Measurements from ENCODE around the gene OSMR.

OSMR gene

GRCh38 chr5:38883842-38884241, 38.0 kb downstream of the OSMR start:
- Histone ChIP-seq H3K9me2 (replicated peaks; ENCODE audit: low read depth, low read length) (no peaks in the 10 kb centered on the region), H3K36me3 (ENCODE audit: insufficient read depth, low read length) (no peaks in the 10 kb centered on the region), H3K27me3 (ENCODE audit: insufficient read depth, low read length, poor library complexity, severe bottlenecking) (no peaks in the 10 kb centered on the region), H4K20me1 (ENCODE audit: insufficient read depth, low read length, poor library complexity, severe bottlenecking) (no peaks in the 10 kb centered on the region), H3K4me3 (ENCODE audit: low read length, poor library complexity, severe bottlenecking) (no peak overlapping the region), H3K9me3 (ENCODE audit: insufficient read depth, low read depth, low read length) (no peaks in the 10 kb centered on the region), H2AFZ (ENCODE audit: low read length) (no peak overlapping the region), H3F3A (ENCODE audit: low read depth) (no peaks in the 10 kb centered on the region), H3K4me1 (ENCODE audit: insufficient read depth, low read length, poor library complexity, severe bottlenecking) (no peaks in the 10 kb centered on the region), H3K79me2 (ENCODE audit: insufficient read depth, low read length) (no peaks in the 10 kb centered on the region), H3K9ac (ENCODE audit: low read depth, low read length, poor library complexity, severe bottlenecking) (no peak overlapping the region), H3K4me2 (ENCODE audit: low read depth, low read length, poor library complexity, severe bottlenecking) (no peak overlapping the region)
- TF ChIP-seq EZH2phosphoT487 (IDR thresholded peaks at IDR 0.05; ENCODE audit: borderline replicate concordance): no peak
- TF ChIP-seq, protein P1, sequence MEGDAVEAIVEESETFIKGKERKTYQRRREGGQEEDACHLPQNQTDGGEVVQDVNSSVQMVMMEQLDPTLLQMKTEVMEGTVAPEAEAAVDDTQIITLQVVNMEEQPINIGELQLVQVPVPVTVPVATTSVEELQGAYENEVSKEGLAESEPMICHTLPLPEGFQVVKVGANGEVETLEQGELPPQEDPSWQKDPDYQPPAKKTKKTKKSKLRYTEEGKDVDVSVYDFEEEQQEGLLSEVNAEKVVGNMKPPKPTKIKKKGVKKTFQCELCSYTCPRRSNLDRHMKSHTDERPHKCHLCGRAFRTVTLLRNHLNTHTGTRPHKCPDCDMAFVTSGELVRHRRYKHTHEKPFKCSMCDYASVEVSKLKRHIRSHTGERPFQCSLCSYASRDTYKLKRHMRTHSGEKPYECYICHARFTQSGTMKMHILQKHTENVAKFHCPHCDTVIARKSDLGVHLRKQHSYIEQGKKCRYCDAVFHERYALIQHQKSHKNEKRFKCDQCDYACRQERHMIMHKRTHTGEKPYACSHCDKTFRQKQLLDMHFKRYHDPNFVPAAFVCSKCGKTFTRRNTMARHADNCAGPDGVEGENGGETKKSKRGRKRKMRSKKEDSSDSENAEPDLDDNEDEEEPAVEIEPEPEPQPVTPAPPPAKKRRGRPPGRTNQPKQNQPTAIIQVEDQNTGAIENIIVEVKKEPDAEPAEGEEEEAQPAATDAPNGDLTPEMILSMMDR (conservative IDR thresholded peaks at IDR 0.05; ENCODE audit: low read length): no peak

GRCh38 chr5:38885208-38885607, 39.4 kb downstream of the OSMR start:
- no peak overlapping the region for H3K9ac ChIP-seq (ENCODE audit: low read depth, low read length, poor library complexity, severe bottlenecking)
- H3K4me3 ChIP-seq (ENCODE audit: low read length, poor library complexity, severe bottlenecking): no peak overlapping the region
- H2AFZ ChIP-seq (ENCODE audit: low read length): no peak overlapping the region
- H3K9me2 ChIP-seq (replicated peaks; ENCODE audit: low read depth, low read length): no peaks in the 10 kb centered on the region
- H3K79me2 ChIP-seq (ENCODE audit: insufficient read depth, low read length): no peaks in the 10 kb centered on the region
- H3K4me2 ChIP-seq (ENCODE audit: low read depth, low read length, poor library complexity, severe bottlenecking): no peak overlapping the region
- H3K36me3 ChIP-seq (ENCODE audit: insufficient read depth, low read length): no peaks in the 10 kb centered on the region
- no peaks in the 10 kb centered on the region for H3K27me3 ChIP-seq (ENCODE audit: insufficient read depth, low read length, poor library complexity, severe bottlenecking)
- H4K20me1 ChIP-seq (ENCODE audit: insufficient read depth, low read length, poor library complexity, severe bottlenecking): no peaks in the 10 kb centered on the region
- H3K4me1 ChIP-seq (ENCODE audit: insufficient read depth, low read length, poor library complexity, severe bottlenecking): no peaks in the 10 kb centered on the region
- TF ChIP-seq EZH2phosphoT487 (IDR thresholded peaks at IDR 0.05; ENCODE audit: borderline replicate concordance): no peak
- H3F3A ChIP-seq (ENCODE audit: low read depth): no peaks in the 10 kb centered on the region
- no peaks in the 10 kb centered on the region for H3K9me3 ChIP-seq (ENCODE audit: insufficient read depth, low read depth, low read length)

- no peak overlapping the region for H3K4me3 ChIP-seq (ENCODE audit: low read length, poor library complexity, severe bottlenecking)
- no peaks in the 10 kb centered on the region for H3K27me3 ChIP-seq (ENCODE audit: insufficient read depth, low read length, poor library complexity, severe bottlenecking)
- no peaks in the 10 kb centered on the region for H4K20me1 ChIP-seq (ENCODE audit: insufficient read depth, low read length, poor library complexity, severe bottlenecking)
- H3K9me2 ChIP-seq (replicated peaks; ENCODE audit: low read depth, low read length): no peaks in the 10 kb centered on the region
- H3K4me2 ChIP-seq (ENCODE audit: low read depth, low read length, poor library complexity, severe bottlenecking): no peak overlapping the region
- no peaks in the 10 kb centered on the region for H3F3A ChIP-seq (ENCODE audit: low read depth)
- H2AFZ ChIP-seq (ENCODE audit: low read length): no peak overlapping the region
- no peaks in the 10 kb centered on the region for H3K79me2 ChIP-seq (ENCODE audit: insufficient read depth, low read length)
- H3K9me3 ChIP-seq (ENCODE audit: insufficient read depth, low read depth, low read length): no peaks in the 10 kb centered on the region
- H3K9ac ChIP-seq (ENCODE audit: low read depth, low read length, poor library complexity, severe bottlenecking): no peak overlapping the region
- no peaks in the 10 kb centered on the region for H3K36me3 ChIP-seq (ENCODE audit: insufficient read depth, low read length)
- H3K4me1 ChIP-seq (ENCODE audit: insufficient read depth, low read length, poor library complexity, severe bottlenecking): no peaks in the 10 kb centered on the region
- no peak for TF ChIP-seq EZH2phosphoT487 (IDR thresholded peaks at IDR 0.05; ENCODE audit: borderline replicate concordance)
- TF ChIP-seq, protein P1 (conservative IDR thresholded peaks at IDR 0.05; ENCODE audit: low read length): no peak
Observed at GRCh38 chr5:38888041-38888440, 42.2 kb downstream of the OSMR start.

GRCh38 chr5:38889424-38889823, 43.6 kb downstream of the OSMR start:
- Histone ChIP-seq H3K4me2 (ENCODE audit: low read depth, low read length, poor library complexity, severe bottlenecking) (no peak overlapping the region), H3K9ac (ENCODE audit: low read depth, low read length, poor library complexity, severe bottlenecking) (no peak overlapping the region)

More at GRCh38 chr5:38889424-38889823, 43.6 kb downstream of the OSMR start:
- Histone ChIP-seq H3K27me3 (ENCODE audit: insufficient read depth, low read length, poor library complexity, severe bottlenecking) (no peaks in the 10 kb centered on the region), H3K79me2 (ENCODE audit: insufficient read depth, low read length) (no peaks in the 10 kb centered on the region), H3K4me3 (ENCODE audit: low read length, poor library complexity, severe bottlenecking) (no peak overlapping the region), H3K9me3 (ENCODE audit: insufficient read depth, low read depth, low read length) (no peaks in the 10 kb centered on the region), H2AFZ (ENCODE audit: low read length) (no peak overlapping the region), H3K4me1 (ENCODE audit: insufficient read depth, low read length, poor library complexity, severe bottlenecking) (no peaks in the 10 kb centered on the region), H3K36me3 (ENCODE audit: insufficient read depth, low read length) (no peaks in the 10 kb centered on the region), H3K9me2 (replicated peaks; ENCODE audit: low read depth, low read length) (no peaks in the 10 kb centered on the region), H4K20me1 (ENCODE audit: insufficient read depth, low read length, poor library complexity, severe bottlenecking) (no peaks in the 10 kb centered on the region), H3F3A (ENCODE audit: low read depth) (no peaks in the 10 kb centered on the region)
- TF ChIP-seq, protein P1 (conservative IDR thresholded peaks at IDR 0.05; ENCODE audit: low read length): no peak
- TF ChIP-seq EZH2phosphoT487 (IDR thresholded peaks at IDR 0.05; ENCODE audit: borderline replicate concordance): no peak

All from Loucy (cell line).